Activated CD4-positive, alpha-beta T cell treated with anti-CD3 and anti-CD28 coated beads for 24 hours (primary cell): ENCODE data around the gene PDE8A.
A peak's percentile ranks its signal among the peaks of the same experiment; 100 is the strongest.
"Not testable (repeated sequence)": the region's sequence is repeated elsewhere in the genome, so short reads cannot be mapped to it uniquely, and the experiment has no call there.

Source experiments
- DNase-seq, 2 donors: peaks; one replicate each; pipeline ENCODE4 v3.0.0-alpha.2; 2020; ENCODE audit warnings: low read depth in 2 of 2

Gene PDE8A

DNA sequence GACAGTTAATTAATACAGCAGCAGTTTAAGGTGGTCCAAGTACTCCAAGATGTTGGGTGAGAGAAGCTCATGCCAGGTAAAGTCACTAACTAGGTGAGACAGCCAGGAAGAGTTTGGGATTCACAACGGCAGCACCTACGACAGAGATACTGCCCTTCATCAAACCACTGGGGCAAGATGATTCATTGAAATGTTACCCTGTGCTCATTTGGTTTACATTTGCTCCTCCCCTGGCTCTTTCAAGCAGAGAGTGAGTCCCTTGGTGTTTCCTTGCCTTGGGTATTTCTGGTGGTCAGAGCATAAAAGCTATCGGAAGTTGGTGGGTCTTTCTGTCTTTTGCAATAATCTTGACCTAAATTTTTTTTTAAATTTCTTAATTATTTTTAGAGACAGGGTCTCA, 19.9 kb upstream of the PDE8A start:
- DNase-seq: no peak

DNA sequence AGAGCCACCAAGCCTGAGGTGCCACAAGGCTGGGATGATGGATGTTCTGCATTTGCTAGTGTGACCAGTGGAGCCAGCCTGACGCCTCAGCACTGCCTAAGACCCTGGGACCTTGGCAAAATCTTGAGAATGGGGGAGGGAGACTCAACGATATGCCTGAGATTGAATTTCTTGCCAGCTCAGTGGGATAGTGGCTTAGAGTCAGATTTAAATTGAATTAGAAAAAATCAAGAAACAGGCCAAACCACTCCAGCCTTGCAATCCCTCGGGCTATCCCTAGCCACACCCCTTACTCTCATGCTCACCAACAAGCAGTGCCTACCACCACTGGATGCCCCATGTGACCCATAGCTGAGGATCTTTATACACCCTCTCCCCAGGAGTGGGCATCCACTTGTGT, 18.7 kb upstream of the PDE8A start:
- DNase-seq: no peak

DNA sequence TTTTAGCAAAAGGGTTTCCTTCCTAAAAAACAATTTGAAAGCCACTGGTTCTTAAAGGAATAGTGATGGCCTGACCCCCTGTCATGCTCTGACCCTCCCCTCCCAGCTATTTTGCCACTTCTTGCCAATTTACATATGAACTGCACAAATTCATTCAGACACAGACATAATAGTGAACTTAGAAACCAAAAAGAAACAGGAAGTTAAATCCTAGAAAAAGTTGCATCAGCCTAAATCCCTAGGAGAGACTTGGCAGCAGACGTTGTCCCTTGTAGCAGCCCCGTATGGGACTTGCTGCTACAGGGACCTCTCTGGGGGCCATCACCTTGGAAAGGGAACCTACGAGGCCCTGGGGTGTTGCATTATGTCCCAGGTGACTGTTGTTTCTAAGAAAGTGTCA, 14.3 kb upstream of the PDE8A start:
- no peak for DNase-seq

DNA sequence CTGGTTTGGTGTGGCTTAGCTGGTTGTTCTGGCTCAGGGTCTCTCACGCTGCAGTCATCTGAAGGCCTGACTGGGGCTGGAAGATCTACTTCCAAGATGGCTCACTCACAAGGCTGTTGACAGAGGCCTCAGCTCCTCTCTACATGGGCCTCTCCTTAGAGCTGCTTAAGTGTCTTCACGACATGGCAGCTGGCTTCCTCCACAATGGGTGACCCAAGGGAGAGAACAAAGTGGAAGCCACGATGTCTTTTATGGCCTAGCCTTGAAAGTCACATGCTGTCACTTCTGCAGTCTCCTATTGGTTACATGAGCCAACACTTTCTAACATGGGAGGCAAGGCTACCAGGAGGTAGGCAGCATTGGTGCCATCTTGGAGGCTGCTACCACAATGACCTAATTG, 13.4 kb upstream of the PDE8A start:
- DNase-seq: no peak

DNA sequence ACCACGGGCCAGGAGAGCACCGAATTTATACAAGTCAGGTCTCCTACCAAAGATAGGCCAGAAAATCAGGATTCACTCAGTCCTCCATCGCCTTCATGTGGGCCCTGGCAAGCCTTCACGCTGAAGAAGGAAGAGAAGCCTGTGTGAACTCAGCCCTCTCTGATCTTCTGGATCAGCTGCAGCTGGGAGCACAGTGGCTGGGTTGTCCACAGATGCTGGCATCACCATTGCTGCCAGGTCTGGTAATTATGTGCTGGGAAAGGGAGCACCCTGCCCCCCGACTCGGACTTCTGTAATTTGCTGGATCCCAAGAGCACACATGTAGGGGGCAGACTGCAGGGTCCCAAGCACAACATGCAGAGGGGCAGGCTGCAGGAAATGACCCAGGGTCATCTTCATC, 12.4 kb upstream of the PDE8A start:
- no peak for DNase-seq

DNA sequence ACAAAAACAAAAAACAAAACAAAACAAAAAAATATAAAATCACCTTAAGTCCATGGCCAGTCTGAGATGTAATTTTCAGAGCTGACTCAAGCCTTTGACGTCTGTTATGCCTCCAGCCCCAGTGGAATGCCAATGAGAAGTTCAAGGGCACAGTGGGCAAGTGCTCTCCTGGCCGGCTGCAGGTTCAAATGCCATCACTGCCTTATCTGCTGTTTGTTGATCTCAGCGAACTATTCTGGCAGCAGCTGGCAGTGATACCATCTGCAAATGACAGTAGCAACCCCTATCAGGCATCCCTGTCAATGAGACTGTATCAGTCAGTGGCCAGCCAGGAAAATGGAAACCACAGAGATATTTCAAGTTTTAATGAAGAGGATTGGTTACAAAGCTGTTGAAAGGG, 10.8 kb upstream of the PDE8A start:
- DNase-seq: no peak

DNA sequence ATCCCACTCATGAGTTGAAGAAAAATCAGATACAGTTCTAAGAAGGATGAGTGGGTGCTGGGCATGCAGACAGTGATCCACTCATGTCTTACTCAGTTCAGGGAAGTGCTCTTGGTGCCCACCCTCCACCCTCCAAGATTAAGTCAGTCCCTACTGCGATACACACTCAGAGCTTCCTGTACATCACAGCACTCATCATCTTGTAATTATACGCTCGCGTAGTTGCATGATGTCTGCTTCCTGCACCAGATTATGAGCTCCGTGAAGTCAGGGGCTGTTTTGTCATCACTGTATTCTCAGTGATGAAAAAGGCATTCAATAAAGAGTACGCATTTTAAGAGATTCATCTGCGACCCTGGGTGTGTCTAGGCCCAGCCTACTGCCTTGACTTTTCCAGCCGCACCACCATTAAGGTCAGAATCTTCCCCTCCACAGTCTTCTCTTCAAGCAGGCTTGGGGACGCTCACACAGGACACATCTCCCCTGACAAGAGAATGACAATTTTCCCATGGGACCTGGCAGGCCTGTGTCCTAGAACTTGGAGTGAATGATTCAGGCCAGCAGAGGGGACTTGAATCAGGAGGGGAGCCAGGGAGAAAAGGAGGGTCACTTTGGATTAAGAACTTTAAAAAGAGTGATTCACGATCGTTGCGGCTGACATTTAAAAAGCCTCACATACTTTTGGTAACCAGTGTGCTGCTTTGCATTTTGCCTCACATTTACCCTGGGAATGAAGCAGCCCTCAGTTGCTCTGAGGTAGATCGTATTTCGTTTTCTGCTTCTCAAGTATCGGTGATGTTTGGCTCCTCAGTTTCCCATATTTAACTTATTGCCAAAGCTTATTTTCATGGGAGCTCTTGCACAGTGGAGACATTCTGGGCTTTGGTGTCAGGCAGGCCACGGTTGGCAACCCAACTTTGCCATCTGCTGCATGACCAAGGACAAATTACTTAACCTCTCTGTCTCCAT, 7.9 kb upstream of the PDE8A start:
- DNase-seq: no peak

DNA sequence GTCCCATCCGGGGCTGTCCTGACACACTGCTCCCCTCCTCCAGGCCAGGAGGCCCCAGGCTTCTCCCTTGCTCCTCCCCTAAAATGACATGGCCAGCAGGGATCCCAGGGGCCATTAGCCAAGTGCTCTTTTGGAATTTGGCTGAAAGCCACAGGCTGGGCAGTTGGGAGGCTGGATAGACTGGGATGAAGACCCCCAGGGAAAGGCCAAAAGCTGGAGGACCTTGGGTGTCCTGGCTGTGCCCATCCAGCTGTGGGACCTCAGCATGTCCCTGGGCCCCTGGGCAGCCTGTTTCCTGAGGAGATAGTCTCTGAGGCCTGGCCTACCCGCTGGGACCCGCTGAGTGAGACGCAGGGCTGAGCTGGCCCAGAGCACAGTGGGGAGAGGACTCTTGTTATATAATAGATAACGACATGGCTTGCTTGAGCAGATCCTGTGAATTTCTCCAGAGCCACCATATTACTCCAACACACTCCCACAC, 5.7 kb upstream of the PDE8A start:
- no peak for DNase-seq

DNA sequence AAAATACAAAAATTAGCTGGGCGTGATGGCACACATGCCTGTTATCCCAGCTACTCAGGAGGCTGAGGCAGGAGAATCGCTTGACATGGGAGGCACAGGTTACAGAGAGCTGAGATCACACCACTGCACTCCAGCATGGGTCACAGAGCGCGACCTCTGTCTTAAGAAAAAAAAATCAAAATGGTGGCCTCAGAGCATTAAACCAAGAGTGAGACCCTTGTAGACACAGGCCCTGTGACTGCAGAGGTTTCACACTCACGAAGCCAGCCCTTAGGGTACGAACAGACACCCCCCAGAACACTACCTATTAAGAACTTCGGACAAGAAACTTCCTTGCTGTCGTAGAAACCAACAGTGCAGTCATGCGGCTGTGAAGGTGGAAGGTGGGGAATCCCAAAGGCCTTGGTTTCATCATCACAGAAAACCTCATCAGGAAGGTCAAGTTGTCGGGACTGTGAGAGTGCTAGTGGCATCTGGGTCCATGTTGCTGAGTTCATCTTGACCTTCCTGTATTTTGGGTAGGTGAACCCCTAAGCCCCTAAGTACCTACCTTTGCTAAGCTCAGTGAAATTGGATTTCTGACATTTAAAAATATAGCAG, 4.8 kb upstream of the PDE8A start:
- DNase-seq: no peak

DNA sequence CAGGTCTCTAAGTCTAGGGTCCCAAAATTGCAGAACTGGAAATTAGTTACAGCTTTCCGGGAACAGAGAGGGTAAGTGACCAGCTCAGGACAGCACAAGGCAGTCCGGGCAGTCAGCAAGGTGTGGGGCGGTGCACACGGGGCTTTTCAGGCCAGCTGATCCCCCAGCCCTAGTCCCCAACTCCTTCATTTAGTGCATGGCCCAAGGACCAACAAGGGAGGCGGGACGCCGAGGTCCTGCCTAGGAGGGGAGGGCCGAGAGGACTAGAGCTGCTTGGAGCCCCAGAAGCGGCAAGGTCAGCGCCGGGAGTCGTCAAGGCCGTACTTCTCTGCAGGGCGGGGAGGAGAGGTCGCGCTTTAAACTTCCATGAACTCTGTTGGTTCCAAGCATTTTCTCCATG, 2.0 kb upstream of the PDE8A start:
- no peak for DNase-seq

DNA sequence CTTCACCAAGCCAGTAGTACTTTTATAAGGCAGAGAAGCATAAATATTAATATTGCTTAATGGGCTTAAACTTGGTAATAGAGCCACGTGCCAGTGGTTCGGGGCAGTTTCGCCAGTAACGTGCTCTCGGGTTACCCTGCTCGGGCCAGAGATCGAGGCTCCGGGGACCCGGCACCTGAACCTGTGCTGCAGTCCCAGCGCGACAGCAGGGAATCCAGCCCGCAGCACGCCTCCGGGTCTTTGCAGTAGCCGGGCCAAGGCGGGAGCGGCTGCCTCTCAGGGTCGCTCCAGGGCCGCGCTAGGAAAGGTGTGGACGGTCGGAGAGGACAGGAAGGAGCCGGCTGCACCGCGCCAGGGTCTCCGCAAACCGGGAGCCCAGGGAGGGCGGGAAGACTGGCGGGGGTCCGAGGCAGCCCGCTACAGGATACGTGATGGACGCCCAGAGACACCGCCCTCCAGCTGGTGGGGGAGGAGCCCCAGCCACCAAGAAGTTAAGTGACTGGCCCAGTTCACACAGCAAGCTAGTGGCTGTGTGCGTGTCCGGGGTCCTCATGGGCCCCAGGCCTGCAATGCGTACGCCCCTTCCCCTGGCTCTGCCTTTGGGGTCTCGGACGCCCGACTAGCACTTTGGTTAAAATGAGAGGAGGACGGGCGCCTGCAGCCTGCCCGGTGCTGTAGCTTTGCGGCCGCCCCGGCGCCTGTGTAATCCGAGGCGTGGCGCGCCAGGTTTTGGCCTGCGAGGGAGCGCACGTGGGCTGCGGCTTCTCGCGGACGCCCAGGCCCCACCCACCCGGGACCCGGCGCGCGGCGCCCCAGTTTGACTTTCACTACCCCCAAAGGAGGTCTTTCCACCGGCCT, 1.2 kb upstream of the PDE8A start:
- peak; percentile 70 to 77 for DNase-seq

DNA sequence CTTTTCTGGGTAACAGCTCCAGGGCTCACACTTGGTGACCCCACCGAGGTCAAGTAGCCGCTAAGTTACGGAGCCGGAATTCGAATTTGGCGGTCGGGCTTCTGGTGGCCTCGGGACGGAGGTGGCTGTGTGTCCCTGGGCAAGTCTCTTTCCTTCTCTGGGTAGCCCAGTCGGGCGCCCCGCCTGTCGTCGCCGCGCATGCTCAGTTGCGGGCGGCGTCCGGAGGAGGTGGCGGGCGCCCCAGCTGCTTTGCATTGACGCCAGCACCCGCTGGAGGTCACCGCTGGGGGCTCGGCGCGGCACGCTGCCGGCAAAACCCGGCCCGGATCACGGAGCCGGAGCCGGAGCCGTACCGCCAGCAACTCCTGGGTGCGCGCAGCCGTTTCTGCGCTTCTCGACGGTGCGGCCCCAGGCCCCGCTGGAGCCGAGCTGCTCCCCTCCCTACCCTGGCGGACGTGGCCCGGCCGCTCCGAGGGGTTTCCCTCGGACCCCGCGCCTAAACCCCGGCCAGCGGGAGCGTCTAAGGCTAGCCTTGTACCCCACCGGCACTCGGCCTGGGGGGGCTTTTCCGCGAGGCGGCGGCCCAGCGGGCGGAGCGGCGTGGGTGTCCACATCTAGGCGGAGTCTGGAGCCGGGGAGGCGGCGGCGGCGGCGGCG, 474 bp upstream of the PDE8A start:
- peak; percentile 89 to 90 for DNase-seq

DNA sequence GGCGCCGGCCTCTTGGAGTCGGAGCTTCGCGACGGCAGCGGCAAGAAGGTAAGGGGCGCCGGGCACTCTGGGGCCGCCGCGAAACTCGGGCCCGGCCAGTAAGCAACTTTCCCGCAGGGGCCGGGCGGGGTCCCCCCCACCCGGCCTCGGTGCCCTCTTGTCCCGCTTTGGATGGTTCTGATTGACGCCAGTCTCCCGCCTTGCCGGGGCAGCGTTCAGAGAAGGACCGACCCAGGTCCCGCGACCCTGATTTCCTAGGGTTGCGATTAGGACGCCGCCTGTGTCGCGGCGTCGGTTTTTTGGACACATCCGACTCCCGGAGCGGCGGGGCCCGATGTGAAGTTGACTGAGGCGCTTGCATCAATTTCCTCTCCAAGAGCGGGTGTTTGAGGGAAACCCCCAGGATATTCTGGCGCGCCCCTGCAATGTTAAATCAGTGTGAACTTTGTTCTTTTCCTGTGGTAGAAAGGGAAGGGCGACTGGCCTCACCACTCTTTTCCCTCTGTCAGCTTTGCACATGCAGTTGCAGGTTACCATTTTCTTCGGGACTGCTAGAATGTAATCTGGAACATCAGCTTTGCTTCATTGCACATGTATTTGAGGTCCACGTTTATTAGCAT, 755 bp downstream of the PDE8A start:
- DNase-seq: peak; percentile 35 to 42

DNA sequence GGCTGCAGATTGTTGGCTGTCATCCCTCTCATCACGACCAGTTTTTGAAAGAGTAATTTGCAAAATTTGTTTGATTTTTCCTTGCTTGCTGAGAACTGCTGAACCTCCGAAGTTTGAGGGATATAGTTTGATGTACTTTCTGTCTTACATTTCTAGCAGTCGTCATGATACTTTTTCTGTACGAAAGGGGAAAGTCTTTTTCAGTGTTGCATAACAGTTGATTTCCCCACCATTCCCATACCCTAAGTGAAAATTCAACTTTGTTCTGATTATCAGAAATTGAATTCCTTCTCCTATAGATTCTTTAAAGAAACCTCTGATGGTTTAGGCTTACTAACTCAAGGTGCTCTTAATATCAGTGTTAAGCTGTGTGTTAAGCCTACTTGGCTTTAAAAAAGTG, 1.6 kb downstream of the PDE8A start:
- no peak for DNase-seq

DNA sequence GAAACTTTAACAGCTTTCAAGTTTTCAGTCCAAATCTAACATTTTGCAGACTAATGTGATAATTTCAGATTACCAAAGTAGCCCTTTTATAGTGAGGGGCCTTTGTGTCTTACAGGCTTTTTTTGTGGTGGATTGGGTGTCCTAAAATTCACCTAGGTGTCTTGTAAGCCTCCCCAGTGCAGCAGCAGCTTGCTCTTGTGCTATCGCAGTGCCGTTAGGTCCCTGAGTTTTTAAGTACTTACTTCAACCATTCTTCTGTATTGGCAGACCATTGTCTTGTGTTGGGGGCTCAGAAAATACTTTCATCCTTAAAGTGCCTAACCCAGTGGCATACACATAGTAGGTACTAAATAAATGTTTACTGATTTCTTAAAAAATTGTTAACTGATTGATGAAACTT, 2.1 kb downstream of the PDE8A start:
- DNase-seq: no peak

DNA sequence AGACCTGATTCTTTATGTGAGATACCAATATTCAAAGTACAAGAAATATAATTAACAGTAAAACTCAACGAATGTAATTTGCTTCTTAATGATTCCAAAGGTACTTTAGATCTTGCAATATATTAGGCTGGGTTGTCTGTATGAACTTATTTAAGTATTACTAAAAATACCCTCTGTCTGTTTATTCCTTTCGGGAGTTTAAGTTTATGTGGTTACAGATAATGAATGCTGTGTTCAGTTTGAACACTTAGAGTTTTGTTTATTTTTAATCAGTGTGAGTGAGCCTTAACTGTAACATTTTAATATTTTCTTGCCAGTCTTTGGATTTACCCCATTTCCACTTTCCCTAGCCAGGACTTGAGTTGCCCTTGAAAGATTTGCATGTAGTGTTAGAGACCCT, 3.5 kb downstream of the PDE8A start:
- no peak for DNase-seq

DNA sequence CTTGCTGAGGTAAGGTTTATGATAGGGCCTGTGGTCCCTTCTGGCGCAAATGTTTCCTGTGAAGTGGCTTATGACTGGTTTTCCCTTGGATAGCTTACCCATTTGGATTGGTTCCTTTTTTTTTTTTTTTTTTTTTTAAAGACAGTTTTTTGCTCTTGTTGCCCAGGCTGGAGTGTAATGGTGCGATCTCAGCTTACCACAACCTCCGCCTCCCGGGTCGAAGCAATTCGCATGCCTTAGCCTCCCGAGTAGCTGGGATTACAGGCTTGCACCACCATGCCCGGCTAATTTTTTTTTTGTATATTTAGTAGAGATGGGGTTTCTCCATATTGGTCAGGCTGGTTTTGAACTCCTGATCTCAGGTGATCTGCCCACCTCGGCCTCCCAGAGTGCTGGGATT, 5.7 kb downstream of the PDE8A start:
- not testable (repeated sequence) for DNase-seq

DNA sequence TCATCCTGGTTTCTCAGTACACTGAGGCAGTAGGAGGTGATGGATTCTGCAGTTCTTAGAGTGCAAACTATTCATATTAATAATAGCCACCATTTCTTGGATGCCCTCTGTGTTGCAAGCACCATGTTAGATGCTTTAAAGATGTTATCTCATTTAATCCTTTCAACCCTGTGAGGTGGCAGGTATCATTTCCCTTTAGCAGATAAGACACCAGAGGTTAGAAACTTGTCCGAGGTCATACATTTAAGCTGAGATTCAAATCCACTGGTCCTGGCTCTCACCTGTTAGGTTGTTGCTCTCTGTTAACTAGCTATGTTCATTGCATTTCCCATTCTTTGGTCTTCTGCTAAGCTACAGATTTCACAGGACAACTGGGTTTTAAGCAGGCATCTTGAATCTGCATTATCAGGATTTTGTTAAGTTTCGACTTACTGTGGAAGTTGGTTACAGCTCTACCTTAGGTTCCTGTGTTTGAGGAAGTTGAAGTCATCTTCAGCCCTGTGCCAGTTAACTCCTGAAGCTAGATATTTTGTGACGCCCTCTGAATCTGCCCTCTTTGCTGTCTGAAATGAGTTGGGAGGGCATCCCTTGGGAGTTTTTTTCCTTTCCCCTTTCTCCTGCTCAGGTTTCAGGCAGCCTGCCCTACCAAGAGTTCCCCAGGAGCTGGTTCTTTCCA, 6.4 kb downstream of the PDE8A start:
- no peak for DNase-seq

DNA sequence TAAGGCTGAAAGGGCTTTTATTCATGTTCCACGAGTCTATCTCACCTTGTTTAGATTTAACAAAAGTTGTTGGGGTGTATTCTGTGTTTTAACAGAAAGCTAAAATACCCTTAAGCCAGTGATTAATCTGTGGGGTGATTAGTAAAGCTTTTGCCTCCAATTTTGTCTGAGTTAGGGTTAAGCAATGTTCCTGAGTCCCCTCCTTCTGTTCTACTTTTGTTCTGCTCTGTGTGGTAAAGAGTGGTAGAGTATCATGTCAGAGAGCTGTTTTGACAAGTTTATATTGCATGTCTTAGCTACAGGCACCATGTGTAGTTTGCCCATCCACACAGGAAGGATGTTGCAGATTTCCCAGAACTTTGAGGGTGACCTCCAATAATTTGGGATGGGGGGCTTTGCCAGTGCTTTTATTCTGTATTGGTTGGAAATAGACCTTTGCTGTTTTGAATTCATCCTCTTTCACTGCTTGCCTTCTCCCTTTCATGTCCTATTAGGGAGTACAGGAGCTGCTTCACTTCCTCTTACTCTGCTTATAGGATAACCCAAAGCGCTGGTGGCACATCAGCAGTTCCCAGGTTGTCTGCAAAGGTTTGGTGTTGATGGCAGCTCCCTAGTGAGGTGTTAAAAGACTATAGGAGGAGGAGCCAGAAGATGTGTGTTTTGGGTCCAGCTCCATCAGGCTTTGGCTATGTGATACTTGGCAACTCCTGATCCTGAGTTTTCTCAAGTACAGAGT, 7.4 kb downstream of the PDE8A start:
- DNase-seq: no peak

DNA sequence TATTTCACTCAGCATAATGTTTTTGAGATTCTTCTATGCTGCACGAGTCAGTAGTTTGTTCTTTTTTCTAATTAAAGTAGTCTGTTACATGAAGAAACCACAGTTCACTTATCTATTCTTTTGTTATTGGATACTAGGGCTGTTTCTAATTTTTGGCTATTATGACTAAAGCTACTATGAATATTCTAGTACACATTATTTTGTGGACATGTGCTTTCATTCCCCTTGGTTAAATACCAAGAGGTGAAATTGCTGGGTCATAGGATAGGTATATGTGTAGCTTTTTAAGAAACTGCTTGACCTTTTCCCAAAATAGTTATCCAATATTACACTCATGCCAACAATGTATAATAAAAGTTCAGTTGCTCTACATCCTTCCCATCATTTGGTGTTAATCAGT, 8.9 kb downstream of the PDE8A start:
- DNase-seq: no peak
